MV-4-11 (cell line): Measurements from ENCODE around the gene IL24.

Source experiments
- DNase-seq: peaks from one replicate; lab custom pipeline; 2025; lab: John Stamatoyannopoulos, UW

IL24 gene

DNA sequence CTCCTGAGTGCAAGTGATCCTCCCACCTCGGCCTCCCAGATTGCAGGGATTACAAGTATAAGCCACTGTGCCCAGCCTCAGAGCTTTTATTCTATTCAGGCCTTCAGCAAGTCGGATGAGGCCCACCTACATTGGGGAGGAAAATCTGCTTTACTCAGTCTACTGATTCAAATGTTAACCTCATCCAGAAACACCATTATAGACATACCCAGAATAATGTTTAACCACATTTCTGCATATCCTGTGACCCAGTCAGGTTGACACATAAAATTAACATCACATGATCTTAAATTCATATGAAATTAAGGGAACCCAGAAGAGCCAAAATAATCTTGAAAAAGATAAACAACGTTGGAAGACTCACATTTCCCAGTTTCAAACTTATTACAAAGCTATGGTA lies 16.9 kb upstream of the IL24 start:
- DNase-seq: no peak

DNA sequence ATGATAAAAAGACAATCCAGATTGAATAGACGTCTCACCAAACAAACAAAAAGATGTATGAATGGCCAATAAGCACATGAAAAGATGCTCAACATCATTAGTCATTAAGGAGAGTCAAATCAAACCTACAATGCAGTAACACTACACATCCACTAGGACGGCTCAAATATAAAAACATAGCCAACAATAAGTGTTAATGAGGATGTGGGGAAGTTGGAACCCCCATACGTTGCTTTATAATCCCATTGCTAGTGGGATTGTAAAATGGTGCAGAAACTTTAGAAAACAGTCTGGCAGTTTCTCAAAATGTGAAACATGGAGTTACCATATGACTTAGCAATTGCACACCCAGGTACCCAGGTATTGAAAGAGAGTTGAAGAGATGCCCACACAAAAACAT lies 14.7 kb upstream of the IL24 start:
- no peak for DNase-seq

DNA sequence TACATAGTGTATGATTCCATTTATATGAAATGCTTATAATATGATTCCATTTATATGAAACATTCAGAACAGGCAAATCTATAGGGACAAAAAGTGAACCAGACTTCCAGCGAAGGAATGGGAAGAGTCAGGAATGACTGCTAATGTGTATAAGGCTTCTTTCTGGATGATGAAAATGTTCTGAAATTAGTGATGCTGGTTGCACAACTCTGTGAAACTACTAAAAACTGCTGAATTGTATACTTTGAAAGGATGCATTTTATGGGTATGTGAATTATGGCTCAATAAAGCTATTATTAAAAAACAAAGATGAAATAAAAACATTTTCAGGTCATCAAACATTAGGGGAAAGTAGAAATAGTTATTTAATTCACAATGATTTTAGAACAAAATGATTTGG lies 14.1 kb upstream of the IL24 start:
- DNase-seq: no peak

DNA sequence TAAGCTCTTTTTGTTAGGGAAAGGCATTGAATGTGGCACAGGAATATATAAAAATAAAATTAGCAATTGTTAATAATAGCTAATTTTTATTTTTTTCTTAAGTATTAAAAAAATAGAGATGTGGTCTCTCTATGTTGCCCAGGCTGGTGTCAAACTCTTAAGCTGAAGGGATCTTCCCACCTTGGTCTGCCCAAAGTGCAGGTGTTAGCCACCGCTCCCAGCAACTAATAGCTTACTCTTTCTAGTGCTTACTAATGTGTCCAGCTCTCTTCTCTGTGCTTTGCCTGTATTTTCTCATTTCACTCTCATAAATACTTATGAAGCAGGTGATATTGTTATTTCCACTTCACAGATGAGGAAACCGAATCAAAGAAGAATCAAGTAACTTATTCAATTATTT lies 13.4 kb upstream of the IL24 start:
- DNase-seq: no peak

DNA sequence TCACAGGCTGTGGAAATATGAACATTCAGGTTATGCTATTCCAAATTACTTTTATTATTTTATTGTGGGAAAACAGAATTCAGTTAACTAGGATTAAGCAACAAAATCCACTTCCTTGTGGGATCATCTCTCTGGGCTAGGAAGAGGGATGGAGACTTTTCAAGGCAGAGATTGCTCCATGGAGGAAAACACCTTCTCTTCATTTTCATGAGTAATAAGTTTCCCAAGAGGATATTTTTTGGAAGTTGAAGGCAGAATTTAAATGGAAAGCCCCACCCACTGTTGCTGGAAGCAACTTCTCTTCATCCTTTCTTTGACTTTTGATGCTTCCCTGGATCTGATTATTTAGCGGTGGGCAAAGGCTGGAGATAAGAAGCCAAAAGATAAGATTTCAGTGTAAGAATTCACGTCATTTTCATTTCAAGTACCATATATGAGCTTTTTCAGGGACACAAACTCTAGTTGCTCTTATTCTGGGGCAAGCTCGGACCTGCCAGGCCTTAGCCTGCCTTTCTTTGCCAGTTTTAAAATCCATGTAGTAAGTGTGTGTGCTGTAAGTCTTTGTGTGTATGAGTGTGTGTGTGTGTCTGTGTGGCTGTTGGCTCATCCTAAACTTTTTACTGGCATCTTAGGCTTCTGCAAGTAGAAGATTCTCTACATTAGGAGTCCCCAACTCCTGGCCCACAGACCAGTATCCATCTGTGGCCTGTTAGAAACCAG lies 11.7 kb upstream of the IL24 start:
- no peak for DNase-seq

DNA sequence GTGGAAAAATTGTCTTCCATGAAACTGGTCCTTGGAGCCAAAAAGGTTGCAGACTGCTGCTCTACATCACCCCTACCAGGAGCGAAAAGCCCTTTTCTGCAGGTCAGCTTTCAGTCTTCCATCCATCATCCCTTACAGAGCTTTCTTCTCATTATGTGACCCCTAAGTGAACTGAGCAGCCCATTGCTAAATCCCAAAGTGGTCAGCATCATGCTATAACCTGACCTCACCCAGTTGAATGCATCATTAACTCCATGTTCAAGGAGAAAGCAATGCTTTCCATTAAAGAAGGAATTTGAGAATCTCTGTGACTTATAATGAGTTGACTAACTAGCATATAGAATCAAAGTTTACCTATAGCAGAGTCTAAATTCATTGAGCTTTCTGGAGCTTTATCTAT lies 10.4 kb upstream of the IL24 start:
- no peak for DNase-seq

DNA sequence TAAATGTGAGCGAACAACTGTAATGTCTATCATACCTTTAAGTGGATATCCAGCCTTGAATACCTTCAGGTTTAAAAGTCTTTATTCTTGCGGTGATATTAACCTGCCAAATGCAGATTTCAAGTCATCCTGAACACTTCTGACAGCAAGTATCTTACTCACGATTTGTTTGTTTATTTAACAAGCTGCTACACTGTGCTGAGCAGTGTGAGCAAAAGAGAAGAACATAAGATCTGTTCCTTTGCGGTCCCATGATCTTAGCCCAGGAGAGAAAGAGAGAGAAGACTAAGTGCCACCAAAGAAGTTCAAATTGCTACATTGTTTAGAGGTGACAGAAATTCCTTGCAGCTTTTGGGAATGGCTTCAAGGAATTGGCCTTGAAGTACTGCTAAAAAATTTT lies 9.5 kb upstream of the IL24 start:
- no peak for DNase-seq

DNA sequence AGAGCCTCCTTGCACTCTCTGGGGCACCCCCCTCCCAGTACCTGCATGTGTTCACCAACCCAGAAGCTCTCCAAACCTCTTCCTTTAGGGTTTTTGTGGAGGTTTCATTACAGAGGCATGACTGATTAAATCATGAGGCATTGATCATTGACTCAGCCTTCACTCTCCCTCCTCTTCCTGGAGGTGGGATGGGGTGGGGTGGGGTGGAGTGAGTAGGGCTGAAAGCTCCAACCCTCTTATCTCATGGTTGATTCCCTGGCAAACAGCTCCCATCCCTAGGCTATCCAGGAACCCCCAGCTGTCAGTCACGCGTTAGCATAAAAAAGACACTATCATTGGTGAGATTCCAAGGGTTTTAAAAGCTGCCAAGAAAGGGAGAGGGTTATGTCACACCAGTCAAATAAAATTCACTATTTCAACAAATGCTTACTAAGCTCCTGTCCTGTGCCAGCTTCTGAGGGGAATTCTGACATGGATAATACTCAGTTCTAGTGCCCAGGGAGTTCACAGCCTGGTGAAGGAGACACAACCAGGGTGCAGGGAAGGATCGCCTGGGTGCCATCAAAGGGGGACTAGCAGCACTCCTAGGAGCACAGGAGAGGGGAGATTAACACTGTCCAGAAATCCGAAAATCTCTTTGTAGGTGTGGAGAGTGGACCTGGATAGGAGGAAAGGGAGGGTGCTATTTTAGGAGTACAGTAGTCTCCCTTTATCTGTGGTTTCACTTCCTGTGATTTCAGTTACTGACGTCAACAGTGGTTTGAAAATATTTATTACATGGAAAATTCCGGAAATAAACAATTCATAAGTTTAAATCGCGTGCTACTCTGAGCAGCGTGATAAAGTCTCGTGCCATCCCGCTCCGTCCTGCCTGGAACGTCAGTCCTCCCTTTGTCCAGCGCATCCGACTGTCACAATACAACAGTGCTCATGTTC lies 6.8 kb upstream of the IL24 start:
- peak; percentile 71 for DNase-seq

DNA sequence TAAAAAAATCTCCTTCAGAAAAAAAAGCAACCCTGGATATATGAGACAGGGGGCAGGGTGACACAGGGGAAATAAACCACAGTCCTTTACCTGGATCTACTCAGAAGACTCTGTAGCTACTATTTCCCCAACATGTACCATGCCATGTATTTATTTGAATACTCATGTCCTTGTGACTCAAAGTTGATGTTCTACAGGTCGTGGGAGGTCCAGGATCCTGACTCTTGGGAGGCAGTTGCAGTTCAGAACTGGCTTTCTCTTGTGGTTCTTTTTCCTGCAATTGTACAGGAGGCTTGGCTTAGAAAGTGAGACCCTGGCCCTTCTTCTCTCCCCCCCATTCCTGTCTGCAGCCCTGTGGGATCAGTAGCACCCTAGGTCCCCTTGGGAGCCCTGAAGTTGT lies 5.8 kb upstream of the IL24 start:
- no peak for DNase-seq

DNA sequence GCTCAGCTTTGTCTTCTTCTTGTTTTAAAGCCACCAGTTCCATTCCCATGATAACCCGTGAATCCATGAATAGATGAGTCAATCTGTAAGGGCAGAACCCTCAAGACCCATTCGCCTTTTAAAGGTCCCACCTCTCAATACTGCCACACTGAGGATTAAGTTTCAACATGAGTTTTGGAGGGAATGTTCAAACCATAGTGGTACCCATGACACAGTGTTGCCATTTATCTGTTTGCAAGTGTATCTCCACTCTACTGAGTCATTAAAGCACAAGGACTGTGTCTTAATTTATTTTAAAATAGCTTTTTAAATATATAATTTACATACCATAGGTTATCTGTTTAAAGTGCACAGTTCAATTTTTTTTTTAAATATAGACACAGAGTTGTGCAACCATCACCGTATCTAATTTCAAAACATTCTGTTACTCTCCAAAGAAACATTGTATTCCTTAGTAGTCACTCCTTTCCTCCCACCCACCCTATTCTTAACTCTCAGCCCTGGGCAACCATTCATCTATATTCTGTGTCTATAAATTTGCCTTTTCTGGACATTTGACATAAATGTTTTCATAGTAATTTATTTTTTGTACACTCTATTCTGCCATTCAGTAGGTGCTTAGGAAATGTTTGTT lies 4.8 kb upstream of the IL24 start:
- DNase-seq: no peak

DNA sequence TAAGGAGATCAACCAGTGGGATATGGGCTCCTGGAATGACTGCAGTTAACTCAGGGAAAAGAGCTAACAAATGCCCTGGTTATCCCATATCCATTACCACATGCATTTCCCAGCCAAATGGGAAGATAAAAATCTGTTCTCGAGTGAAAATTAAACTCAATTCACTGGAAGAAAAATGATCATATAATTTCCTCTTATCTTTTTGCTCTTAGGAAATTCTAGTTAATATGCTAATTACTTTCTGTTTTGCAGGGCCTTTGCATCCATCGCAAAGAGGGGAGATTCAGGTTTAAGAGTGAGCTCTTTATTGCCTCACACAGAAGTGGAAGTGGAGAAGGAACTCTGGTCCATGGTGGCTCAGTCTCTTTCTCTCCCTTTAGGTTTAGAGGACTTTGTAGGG lies 3.9 kb upstream of the IL24 start:
- no peak for DNase-seq

DNA sequence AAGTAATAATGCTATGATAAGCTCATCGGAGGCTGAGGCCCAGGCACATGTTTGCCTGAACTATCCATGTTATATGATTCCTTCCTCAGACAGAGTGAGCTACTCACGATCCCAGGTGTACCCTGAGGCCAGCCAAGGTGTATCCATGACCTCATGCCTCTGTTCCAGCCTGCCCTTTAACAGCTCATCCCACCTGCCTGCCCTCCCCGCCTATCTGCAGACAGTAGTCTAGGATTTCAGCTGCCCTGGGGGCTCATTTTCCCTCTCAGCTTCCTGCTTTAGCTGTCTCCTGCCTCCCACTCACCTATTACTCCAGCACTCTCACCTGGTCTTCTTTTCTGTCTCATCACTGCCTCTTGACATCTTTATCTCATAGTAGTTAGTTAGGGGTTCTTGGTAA lies 1.9 kb upstream of the IL24 start:
- DNase-seq: no peak

DNA sequence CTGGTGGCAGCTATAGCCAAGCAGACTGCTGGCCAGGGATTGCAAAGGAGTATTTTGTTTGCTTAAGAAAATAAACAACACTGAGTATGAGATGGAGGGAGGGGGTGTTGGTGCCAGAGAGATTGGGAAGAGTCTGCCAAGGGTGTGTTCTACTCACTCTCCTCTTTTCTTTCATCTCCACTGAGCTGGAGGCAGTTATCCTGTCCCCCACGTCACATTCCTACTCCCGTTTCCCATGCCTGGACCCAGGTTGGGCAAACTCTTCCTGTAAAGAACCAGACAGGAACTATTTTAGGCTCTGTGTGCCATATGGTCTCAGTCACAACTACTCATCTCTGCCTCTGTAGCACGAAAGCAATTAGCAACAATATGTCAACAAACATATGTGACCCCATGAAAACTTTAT lies 1.4 kb upstream of the IL24 start:
- no peak for DNase-seq

DNA sequence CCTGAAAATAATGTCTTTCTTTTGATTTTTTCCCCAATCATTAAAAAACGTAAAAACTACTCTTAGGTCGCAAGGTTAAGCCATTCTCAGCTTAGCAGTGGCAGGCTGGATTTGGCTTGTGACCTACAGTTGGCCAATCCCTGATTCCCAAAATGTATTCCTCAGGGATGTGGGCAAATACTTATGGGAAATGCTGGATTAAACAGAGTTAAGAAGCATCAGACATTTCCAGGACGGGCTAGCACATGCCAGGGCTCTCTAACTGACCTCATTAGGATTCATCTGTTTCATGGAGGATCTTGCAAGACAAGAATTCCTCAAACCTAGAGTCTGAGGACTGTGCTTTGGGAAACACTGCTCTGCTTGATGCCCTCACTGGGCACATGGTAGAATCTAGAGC lies 982 bp upstream of the IL24 start:
- no peak for DNase-seq

DNA sequence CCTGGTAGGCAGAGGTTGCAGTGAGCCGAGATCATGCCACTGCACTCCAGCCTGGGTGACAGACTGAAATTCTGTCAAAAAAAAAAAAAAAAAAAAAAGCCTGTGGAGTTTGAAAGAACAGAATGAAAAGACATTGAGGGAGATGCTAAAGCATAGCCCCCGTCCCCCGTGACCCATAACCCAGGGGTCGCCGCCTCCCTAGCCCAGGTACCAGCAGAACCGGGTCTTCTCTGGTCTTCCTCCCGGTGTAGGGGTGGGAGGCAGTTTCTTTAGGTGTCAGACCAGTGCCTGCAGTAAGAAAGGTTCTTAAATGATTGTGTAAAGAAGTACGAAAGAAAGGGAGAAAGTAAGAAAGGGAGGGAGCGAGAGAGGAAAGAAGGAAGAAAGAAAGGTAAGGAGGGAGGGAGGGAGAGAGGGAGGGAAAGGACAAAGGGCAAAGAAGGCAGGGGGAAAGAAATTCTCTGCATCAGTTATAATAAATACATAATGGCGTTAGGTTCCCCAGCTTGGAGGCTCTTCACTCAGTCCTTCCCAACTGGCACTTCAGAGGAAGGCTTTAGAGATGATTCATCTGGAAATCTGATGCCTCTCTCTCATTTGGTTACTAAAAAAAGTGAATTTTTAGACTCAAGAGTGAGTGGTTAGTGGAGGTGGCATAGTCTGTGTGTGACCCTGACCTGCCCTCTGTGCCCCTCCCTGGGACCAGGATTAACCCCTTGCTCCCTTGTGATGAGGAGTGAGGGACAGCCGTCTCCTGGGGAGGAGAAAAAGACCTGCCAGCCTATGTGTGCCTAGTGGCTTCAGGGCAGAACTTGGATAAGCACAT lies 1.1 kb downstream of the IL24 start:
- DNase-seq: no peak

DNA sequence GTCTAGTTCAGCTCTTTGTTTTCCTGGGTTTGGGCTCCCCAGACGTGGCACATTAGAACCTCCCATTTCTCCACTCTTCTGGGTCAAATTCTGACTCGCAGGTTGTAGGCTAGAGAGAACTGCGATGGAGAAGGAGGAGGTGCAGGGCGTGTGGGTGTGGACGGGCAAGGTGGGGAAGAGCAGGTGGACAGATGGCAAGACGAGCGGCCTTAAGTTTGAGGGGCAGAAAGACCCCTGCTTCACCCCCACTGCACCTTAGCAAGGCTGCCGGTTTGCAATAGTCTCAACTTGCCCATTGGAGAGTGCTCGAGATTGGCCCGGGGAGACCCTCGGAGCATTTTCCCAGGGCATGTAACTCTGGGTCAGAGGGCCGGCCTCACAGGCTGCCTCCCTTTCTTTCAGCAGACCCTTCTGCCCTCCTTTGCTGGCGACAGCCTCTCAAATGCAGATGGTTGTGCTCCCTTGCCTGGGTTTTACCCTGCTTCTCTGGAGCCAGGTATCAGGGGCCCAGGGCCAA lies 1.7 kb downstream of the IL24 start:
- DNase-seq: no peak

DNA sequence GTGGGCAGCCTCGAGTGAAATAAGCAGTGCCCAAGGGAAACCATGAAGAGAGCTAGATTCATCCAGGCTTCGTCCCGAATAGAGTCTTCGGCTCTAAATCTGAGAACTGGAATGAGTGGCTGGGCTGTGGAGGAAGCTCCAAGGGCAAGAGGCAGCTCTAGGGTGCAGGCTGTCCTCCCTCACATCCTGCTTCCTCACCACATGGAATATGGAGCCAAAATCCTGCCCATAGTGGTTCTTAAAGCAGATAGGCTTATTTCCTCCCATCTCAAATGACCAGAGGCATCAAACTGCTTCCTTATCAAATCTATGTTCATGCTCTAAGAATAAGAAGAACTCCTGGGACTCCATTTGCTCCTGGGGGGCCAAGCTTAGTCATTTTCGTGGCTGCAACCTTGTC lies 2.5 kb downstream of the IL24 start:
- DNase-seq: no peak

DNA sequence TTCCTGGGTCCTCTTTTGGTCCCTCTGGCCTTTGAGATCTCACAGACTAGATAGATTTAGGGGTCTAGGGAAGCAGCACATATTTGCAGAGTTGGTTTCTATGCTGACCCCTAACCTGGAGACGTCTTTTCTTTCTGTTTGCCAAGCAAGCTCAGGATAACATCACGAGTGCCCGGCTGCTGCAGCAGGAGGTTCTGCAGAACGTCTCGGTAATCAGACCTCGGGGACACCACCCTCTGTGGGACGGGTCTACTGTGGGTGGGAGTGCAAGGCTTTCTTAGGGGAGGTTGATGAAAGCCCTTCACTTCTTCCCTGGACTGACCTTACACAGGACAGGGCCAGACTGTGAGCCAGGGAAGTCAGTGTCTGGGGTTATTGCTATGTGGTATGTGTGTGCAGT lies 2.9 kb downstream of the IL24 start:
- no peak for DNase-seq

DNA sequence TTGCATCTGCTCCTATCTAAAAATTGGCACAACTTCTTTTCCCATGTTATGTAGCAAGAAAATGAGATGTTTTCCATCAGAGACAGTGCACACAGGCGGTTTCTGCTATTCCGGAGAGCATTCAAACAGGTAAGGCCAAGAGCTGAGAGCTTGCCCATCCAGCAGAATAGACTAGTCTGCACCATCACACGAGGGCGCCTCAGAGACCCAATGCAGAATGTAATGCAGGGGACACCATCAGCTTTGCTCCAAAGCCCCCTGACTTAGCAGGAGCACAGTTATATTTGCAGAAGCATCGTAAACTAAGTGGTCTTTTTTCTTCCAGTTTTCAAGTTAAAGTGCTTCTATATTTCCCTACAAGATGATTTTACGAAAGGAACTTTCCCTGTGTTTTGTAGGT lies 4.7 kb downstream of the IL24 start:
- no peak for DNase-seq

DNA sequence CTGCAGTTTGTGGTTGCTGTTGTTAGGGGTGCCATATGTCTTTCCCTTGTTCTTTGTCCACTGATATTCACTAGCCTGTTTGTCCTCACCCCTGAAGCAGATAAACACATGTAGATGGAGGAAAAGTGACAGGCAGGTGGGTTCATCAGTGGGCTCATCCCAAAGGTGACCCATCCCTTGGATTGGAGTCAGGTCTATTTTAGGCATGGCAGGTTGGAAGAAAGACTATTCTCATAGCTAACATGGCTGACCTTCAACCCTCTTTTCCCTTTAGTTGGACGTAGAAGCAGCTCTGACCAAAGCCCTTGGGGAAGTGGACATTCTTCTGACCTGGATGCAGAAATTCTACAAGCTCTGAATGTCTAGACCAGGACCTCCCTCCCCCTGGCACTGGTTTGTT lies 5.5 kb downstream of the IL24 start:
- no peak for DNase-seq

DNA sequence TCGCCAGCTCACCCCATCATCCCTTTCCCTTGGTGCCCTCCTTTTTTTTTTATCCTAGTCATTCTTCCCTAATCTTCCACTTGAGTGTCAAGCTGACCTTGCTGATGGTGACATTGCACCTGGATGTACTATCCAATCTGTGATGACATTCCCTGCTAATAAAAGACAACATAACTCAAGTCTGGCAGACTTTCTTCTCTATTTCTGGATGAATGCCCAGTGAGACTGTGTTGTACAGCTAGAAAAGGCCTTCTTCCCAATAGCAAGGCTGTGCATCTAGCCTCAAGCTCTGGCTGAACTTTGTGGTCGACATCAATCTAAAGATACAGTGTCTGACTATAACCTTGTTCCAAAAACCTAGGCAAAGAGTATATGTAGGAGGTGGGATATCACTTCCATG lies 6.4 kb downstream of the IL24 start:
- DNase-seq: no peak
